Endothelial cell of coronary artery (primary cell): ENCODE results near the gene IL36RN. TPM values are rescaled to one million over a fixed set of nuclear protein-coding genes. Genes with fewer than 3 reads are reported as not detected.

ENCODE experiments used
- total RNA-seq: library from RNA; depleted of rRNA; stranded (reverse); fragments of >200 nt; gene quantifications from 2 replicates; pipeline ENCODE4 v1.2.3, GENCODE V29; 2014

IL36RN gene
- not detected in 2 replicates for total RNA-seq

GRCh38 chr2:113058998-113059960 lies at the start of gene IL36RN:
IL36RN (plus strand) TSS chr2:113059198; CDS start chr2:113059439, 241 bp downstream.

GRCh38 chr2:113052396-113052917 lies 6.5 kb upstream of the IL36RN start, which contains the start of gene IL36B:
IL36B (minus strand) TSS chr2:113052867.

GRCh38 chr2:113067681-113068080 lies 8.7 kb downstream of the IL36RN start, which contains the start of gene IL1F10:
IL1F10 (plus strand) TSS chr2:113067970; CDS start chr2:113072739, 4,769 bp downstream.

Other genes starting within 250 kb of the IL36RN start
- 8.2 TPM in 1 of 2 replicates, not detected in the other for gene IL1B, start 222.4 kb upstream of the IL36RN start, total RNA-seq
- gene IL37, start 148.0 kb upstream of the IL36RN start, total RNA-seq, result not detected in 2 replicates
- not detected in 2 replicates for gene IL36G, start 81.2 kb upstream of the IL36RN start, total RNA-seq
- gene IL36A, start 53.7 kb upstream of the IL36RN start, total RNA-seq, result 0.09 TPM in 1 of 2 replicates, not detected in the other
- gene IL36B, start 6.3 kb upstream of the IL36RN start, total RNA-seq, result not detected in 2 replicates
- not detected in 2 replicates for gene IL1F10, start 8.8 kb downstream of the IL36RN start, total RNA-seq
- not detected in 2 replicates for gene IL1RN, start 68.4 kb downstream of the IL36RN start, total RNA-seq
- 0.18 and 0.66 TPM in 2 replicates for gene PSD4, start 114.8 kb downstream of the IL36RN start, total RNA-seq
- gene PAX8, start 219.7 kb downstream of the IL36RN start, total RNA-seq, result 0.28 TPM in 1 of 2 replicates, not detected in the other